Mesothelial cell of epicardium (in vitro differentiated cells): ENCODE measurements around the gene RASSF5. TPM values are rescaled to one million over a fixed set of nuclear protein-coding genes. Genes with fewer than 3 reads are reported as not detected.

Source experiments
- DNase-seq, 2 experiments: peaks; one replicate each; pipeline ENCODE4 v3.0.0; 2021; ENCODE audit warnings: low spot score in 2 of 2; ENCODE audit not compliant: unreplicated experiment in 2 of 2
- H3K27ac Mint-ChIP-seq: 2 replicates; pipeline ENCODE4 v1.8.0; 2021; ENCODE audit warnings: mixed read lengths
- H3K27me3 Mint-ChIP-seq: 2 replicates; pipeline ENCODE4 v1.8.0; 2021; ENCODE audit warnings: low read depth, mixed read lengths
- H3K36me3 Mint-ChIP-seq: 2 replicates; pipeline ENCODE4 v1.8.0; 2021; ENCODE audit warnings: mixed read lengths
- H3K4me1 Mint-ChIP-seq: 2 replicates; pipeline ENCODE4 v1.8.0; 2021; ENCODE audit warnings: mixed read lengths
- H3K4me3 Mint-ChIP-seq: 2 replicates; pipeline ENCODE4 v1.8.0; 2021; ENCODE audit warnings: mild to moderate bottlenecking, moderate library complexity, mixed read lengths
- H3K9me3 Mint-ChIP-seq: 2 replicates; pipeline ENCODE4 v1.8.0; 2021; ENCODE audit warnings: mixed read lengths
- CTCF ChIP-seq: fragments of 200-600 bp; sonication (generic); IDR thresholded peaks from one replicate; pipeline ENCODE4 v1.5.0; 2021; ENCODE audit warnings: antibody characterized with exemption; ENCODE audit not compliant: unreplicated experiment
- total RNA-seq: library from RNA; stranded (reverse); gene quantifications from 3 replicates; pipeline ENCODE4 v1.2.1, GENCODE V29; 2021

RASSF5 gene
- total RNA-seq, 1 donor from 2014 or later = 6.8 TPM

GRCh38 chr1:206518743-206519142, 11.4 kb downstream of the RASSF5 start:
- H3K4me3 Mint-ChIP-seq = no peak overlapping the region
- H3K27ac Mint-ChIP-seq = no peak overlapping the region
- H3K27me3 Mint-ChIP-seq = peaks cover 16% of the 10 kb centered on the region
- H3K4me1 Mint-ChIP-seq = peaks cover 30% of the 10 kb centered on the region
- TF ChIP-seq CTCF = no peak
- H3K9me3 Mint-ChIP-seq = no peaks in the 10 kb centered on the region
- H3K36me3 Mint-ChIP-seq = no peaks in the 10 kb centered on the region
- no peak for DNase-seq

DNA sequence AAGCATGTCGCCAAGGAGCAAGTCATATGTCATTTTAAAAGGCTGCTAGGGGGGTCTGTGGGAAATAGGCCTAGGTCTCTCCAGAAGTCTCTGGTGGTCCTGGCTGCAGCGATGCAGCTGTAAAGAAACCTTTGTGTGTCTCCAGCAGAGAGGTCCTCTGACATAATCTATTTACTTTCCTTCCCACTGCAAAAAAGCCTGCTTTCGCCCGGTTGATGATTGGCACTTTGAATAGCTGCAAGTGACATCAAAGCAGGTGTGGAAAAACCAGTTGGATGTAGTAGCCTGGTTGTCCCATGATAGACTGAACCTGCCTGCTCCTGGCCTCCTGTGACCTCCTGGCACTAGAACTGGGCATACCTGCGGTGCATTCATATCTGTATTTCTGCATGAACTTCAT, 13.8 kb downstream of the RASSF5 start:
- TF ChIP-seq CTCF = no peak
- Mint-ChIP-seq H3K27me3 (peaks cover 1% of the 10 kb centered on the region), H3K4me1 (peaks cover 21% of the 10 kb centered on the region), H3K27ac (no peak overlapping the region), H3K36me3 (no peaks in the 10 kb centered on the region), H3K9me3 (no peaks in the 10 kb centered on the region), H3K4me3 (no peak overlapping the region)
- no peak for DNase-seq

GRCh38 chr1:206521694-206522402, 14.5 kb downstream of the RASSF5 start:
- DNase-seq = no peak

GRCh38 chr1:206524739-206525364, 17.5 kb downstream of the RASSF5 start:
- DNase-seq = no peak
- H3K4me3 Mint-ChIP-seq = no peak overlapping the region
- no peak overlapping the region for H3K27ac Mint-ChIP-seq
- H3K4me1 Mint-ChIP-seq = peaks cover 21% of the 10 kb centered on the region
- H3K9me3 Mint-ChIP-seq = no peaks in the 10 kb centered on the region
- TF ChIP-seq CTCF = no peak
- peaks cover 3% of the 10 kb centered on the region for H3K27me3 Mint-ChIP-seq
- H3K36me3 Mint-ChIP-seq = no peaks in the 10 kb centered on the region

More at GRCh38 chr1:206521694-206522402, 14.5 kb downstream of the RASSF5 start:
- no peaks in the 10 kb centered on the region for H3K9me3 Mint-ChIP-seq
- peaks cover 21% of the 10 kb centered on the region for H3K4me1 Mint-ChIP-seq
- TF ChIP-seq CTCF = no peak
- H3K27ac Mint-ChIP-seq = no peak overlapping the region
- no peak overlapping the region for H3K4me3 Mint-ChIP-seq
- H3K27me3 Mint-ChIP-seq = no peaks in the 10 kb centered on the region
- no peaks in the 10 kb centered on the region for H3K36me3 Mint-ChIP-seq

GRCh38 chr1:206526064-206526911, 19.0 kb downstream of the RASSF5 start:
- no peaks in the 10 kb centered on the region for H3K36me3 Mint-ChIP-seq
- no peaks in the 10 kb centered on the region for H3K9me3 Mint-ChIP-seq
- H3K4me3 Mint-ChIP-seq = no peak overlapping the region
- peaks cover 13% of the 10 kb centered on the region for H3K4me1 Mint-ChIP-seq
- peaks cover 3% of the 10 kb centered on the region for H3K27me3 Mint-ChIP-seq
- no peak for DNase-seq
- TF ChIP-seq CTCF = no peak
- no peak overlapping the region for H3K27ac Mint-ChIP-seq
